OCI-M2 (cell line): ENCODE results near the gene KRTAP6-1.

Experiments
- DNase-seq: peaks from one replicate; lab custom pipeline; 2025; ENCODE audit not compliant: unreplicated experiment; lab: John Stamatoyannopoulos, UW

The KRTAP6-1 gene, protein sequence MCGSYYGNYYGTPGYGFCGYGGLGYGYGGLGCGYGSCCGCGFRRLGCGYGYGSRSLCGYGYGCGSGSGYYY

DNA sequence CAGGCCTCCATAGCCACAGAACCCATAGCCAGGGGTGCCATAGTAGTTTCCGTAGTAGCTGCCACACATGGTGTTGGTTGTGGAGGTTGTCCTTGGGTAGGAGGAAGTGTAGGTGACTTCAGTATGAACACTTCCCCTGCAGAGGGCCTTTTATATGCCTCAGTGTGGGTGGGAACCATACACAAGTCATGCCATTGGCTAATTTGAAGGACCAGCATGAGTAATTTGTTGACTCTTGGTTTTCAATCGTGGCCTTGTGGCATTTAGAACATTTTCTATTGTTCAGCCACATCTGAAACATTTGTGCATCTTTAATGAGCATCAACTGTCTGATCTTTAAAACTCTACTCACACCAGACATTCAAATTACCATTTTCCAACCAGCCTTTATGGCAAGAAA lies at the start of gene KRTAP6-1:
TSS of gene KRTAP6-1 (minus strand) at position 95 of the 400 bp plus-strand sequence. CDS start at position 69, 26 bp downstream.
- DNase-seq, result no peak

- DNase-seq, result no peak
Observed at GRCh38 chr21:30652891-30653290, 39.2 kb upstream of the KRTAP6-1 start.

GRCh38 chr21:30646904-30647414 lies 33.2 kb upstream of the KRTAP6-1 start:
- DNase-seq, result no peak

DNA sequence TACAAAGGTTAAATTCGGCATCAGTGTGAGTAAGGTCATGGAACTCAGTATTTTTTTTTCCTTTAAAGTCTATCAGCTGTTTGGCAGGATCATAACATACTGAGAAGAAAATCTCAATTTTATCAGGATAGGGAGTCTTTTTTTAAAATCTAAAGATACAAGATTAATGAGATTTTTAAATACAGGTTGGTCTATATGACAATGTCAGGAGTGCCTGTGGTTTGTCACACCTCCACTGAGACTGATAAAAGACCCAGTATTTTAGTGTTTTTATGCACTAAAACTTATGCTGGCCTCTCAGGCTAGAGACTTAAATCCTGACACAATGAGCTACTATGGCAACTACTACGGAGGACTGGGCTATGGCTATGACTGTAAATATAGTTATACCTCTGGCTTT lies 28.8 kb upstream of the KRTAP6-1 start, which contains the start of gene KRTAP20-3:
TSS of gene KRTAP20-3 (plus strand) at position 301 of the 400 bp plus-strand sequence.
- no peak for DNase-seq

DNA sequence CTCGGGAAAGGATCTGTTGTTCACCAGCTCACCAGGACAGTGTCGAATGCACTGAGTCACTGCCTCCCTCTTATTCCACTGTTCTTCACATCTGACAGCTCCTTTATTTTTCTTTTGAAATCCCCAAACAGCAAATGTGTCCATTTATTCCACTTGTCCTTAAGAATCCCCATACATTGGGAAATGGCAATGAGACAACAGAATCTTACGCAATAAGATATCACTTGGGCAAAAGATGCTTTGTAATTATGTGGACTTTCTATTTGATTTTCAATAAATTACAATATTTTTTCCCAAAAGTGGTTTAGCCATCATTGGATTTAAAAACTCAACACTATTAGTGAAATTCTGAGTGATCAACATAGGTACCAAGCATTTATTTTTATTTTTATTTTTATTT lies 25.0 kb upstream of the KRTAP6-1 start:
- DNase-seq, result no peak

DNA sequence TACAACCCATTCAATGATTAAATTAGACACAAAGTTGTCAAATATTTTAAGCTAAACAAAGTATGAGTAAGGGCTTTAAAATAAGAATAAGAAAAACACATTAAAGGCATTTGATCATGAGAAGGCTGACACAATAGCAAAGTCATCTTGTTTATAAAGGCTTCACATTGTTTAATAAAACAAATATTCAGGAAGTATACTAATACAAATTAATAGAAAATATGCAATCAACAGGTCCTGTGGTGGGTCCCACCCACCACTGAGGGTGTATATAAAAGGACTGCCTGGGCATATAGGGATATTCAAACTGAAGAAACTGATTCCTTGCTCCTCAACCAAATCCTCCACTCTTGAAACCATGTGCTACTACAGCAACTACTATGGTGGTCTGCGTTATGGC lies 21.2 kb upstream of the KRTAP6-1 start, which contains the start of gene KRTAP20-2:
TSS of gene KRTAP20-2 (plus strand) at position 301 of the 400 bp plus-strand sequence. CDS start at position 359, 58 bp downstream.
- DNase-seq, result no peak

DNA sequence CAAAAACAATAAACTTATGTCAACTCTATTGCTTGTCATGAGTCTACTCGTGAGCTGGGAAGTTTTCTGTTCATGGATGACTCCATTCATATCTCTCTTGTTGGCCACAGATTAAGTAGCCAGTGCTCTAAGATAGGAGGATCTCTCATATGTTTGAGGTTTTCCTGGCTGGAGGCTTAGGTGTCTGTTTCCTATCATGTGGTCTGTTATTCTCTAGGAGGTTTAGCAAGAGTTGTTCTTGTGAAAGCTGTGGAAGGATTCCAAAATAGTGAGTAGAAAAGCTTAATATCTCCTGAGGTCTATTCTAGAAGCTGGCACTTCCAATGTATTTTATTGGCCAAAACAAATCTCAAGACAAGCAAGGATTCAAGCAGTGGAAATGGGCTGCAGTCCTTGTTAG lies 15.5 kb upstream of the KRTAP6-1 start:
- DNase-seq, result no peak

DNA sequence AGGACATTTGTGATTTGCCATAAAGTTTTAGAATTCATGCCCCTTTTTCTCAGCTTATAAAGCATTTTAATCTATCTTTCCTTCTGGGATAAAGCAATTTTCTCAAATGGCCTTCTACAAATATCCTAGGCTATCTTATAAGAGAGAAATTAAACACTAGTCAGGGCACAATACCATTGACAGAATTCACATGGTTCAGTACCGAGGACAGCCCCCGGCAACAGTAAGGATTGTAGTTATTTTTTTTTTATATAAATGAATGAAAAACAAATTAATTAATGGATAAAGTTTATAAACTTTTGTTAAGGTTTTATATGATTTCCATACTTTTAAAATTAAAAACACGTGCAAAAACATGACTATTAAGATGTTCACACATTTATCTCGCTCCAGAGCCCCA lies 14.4 kb upstream of the KRTAP6-1 start:
- no peak for DNase-seq

DNA sequence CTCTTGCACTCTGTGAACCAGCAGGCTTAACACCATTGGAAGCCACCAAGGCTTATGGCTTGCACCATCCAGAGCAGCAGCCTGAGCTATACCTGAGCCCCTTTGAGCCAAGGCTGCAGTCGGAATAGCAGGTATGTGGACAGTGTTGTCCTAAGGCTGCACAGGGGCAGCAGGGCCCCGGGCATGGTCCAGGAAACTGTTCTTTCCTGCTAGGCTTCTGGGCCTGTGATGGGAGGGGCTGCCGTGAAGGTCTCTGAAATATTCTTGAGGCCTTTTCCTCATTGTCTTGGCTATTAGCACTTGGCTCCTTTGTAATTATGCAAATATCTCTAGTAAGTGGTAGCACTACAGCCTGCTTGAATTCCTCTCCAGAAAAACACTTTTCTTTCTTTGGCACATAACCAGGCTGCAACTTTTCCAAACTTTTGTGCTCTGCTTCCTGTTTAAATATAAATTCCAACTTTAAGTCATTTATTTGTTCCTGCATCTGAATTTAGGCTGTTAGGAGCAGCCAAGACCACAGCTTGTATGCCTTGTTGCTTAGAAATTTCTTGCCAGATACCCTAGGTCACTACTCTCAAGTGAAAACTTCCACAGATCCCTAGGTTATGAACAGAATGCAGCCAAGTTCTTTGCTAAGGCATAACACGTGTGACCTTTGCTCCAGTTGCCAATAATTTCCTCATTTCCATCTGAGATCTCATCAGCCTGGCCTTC lies 11.9 kb upstream of the KRTAP6-1 start:
- no peak for DNase-seq

DNA sequence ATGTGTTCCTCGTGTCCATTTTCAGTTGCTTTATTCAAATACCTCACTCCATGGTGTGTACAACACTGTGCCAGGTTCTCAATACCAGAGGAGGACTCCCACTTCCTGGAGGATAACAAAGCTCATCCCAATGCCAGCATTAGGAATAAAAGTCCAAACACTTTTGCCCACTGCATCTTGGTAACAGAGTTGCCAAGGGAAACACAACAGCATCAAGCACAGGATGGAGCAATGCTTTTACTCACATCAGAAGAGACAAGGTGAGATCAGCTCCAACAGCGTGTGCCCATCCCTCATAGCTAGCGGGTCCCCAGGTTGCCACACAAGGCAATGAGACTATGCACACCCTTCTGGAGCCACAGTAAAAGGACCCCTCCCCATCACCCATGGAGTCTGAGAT lies 9.6 kb upstream of the KRTAP6-1 start:
- no peak for DNase-seq

- DNase-seq, result no peak
Observed at GRCh38 chr21:30620522-30620921, 6.8 kb upstream of the KRTAP6-1 start, which contains the start of gene KRTAP20-4. TSS of gene KRTAP20-4 (plus strand) at chr21:30620627.

DNA sequence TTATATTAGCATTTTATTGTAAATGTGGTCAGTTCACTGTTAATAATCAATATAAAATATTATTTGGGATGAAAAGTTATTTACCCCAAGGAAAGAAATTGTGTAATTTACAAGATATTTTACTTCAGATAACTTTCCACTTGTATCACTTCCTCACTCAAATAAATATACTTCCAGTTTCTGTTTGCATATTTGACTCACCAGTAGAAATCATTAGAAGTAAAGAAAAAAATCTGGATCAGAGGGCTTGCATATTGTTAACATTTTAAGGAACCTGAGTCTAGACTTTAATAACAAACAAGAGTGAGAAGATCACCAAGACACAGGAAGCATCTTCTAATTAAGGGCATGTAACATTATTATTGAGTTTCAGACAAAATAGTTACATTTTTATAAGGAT lies 6.3 kb upstream of the KRTAP6-1 start:
- no peak for DNase-seq

- no peak for DNase-seq
Observed at GRCh38 chr21:30616125-30616524, 2.4 kb upstream of the KRTAP6-1 start, which contains the start of gene KRTAP20-1. TSS of gene KRTAP20-1 (plus strand) at chr21:30616425. CDS start at chr21:30616455, 30 bp downstream.

- no peak for DNase-seq
Observed at GRCh38 chr21:30615199-30615598, 1.5 kb upstream of the KRTAP6-1 start.

GRCh38 chr21:30612132-30612531 lies 1.6 kb downstream of the KRTAP6-1 start:
- no peak for DNase-seq

- no peak for DNase-seq
Observed at GRCh38 chr21:30605968-30606367, 7.8 kb downstream of the KRTAP6-1 start.

- DNase-seq, result no peak
Observed at GRCh38 chr21:30600787-30601186, 12.9 kb downstream of the KRTAP6-1 start, which contains the start of gene KRTAP22-1. TSS of gene KRTAP22-1 (plus strand) at chr21:30601087.

DNA sequence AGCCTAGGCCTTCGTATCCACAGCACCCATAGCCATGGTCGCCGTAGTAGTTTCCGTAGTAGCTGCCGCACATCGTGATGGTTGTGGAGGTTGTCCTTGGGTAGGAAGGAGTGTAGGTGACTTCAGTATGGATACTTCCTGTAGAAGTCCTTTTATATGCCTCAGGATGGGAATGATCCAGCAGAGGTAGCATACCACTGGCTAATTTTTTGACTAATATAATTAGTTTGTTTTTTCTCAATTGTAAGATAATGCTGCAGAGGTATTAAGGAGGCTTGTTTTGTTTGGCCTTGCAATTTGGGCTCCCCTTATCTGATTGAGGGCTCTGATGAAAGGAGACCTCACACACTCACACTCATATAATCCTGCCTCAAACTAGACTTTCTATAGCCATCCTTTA lies 14.9 kb downstream of the KRTAP6-1 start, which contains the start of gene KRTAP6-2:
TSS of gene KRTAP6-2 (minus strand) at position 101 of the 400 bp plus-strand sequence. CDS start at position 73, 28 bp downstream.
- DNase-seq, result no peak

DNA sequence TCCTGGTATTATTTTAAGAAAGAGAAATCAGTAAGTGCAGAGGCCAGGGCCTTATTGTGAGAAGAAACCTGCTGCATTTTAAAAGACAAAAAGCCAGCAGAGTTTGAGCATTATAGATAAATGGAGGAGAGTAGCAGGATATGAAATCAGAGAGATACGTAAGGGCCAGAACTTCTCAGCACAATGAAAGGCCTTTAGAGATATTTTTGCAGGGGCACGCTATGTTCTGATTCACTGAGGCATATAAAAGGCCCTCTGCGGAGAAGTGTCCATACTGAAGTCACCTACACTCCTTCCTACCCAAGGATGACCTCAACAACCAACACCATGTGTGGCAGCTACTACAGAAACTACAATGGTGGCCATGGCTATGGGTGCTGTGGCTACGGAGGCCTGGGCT lies 21.6 kb downstream of the KRTAP6-1 start, which contains the start of gene KRTAP6-3:
TSS of gene KRTAP6-3 (plus strand) at position 301 of the 400 bp plus-strand sequence. CDS start at position 307, 6 bp downstream.
- DNase-seq, result no peak

GRCh38 chr21:30590297-30590696 lies 23.4 kb downstream of the KRTAP6-1 start, which contains the start of gene KRTAP22-2:
TSS of gene KRTAP22-2 (minus strand) at chr21:30590397.
- no peak for DNase-seq

GRCh38 chr21:30582870-30583269 lies 30.9 kb downstream of the KRTAP6-1 start:
- DNase-seq, result no peak

GRCh38 chr21:30580132-30580531 lies 33.6 kb downstream of the KRTAP6-1 start:
- no peak for DNase-seq
